ENCODE data around the gene PPFIA1. TPM values are rescaled to one million over a fixed set of nuclear protein-coding genes. Genes with fewer than 3 reads are reported as not detected.
A peak's percentile ranks its signal among the peaks of the same experiment; 100 is the strongest.

PPFIA1 gene
- total RNA-seq, 2 donors from 2014 or later = 105 to 118 TPM

- Mint-ChIP-seq H3K27ac (no peak overlapping the region), H3K9me3 (no peaks in the 10 kb centered on the region), H3K27me3 (ENCODE audit: insufficient read depth) (no peaks in the 10 kb centered on the region), H3K4me3 (no peak overlapping the region), H3K36me3 (ENCODE audit: low read depth) (peaks cover 80% of the 10 kb centered on the region), H3K4me1 (no peaks in the 10 kb centered on the region)
- no peak overlapping the region for H3K9ac ChIP-seq (ENCODE audit: extremely low read depth, low read length, poor library complexity, severe bottlenecking)
- WGBS, 2 experiments (ENCODE audit: insufficient coverage in 1 of 2, insufficient read length in 1 of 2) = 95 to 97% methylated on average over 4 to 12 of the region's 12 CpGs
- no peaks in the 10 kb centered on the region for H3K4me1 ChIP-seq (ENCODE audit: control insufficient read depth, insufficient read depth, low read length)
- H3K27me3 ChIP-seq (ENCODE audit: control insufficient read depth, insufficient read depth, low read length, poor library complexity, severe bottlenecking) = no peaks in the 10 kb centered on the region
- peaks cover 88% of the 10 kb centered on the region for H3K36me3 ChIP-seq (ENCODE audit: control insufficient read depth, insufficient read depth, low read length)
- no peak for TF ChIP-seq CTCF (conservative IDR thresholded peaks at IDR 0.05)
- no peak overlapping the region for H3K4me3 ChIP-seq (ENCODE audit: low read length)
- no peak overlapping the region for H3K27ac ChIP-seq (ENCODE audit: low read depth, low read length)
- no peak for DNase-seq
- no peaks in the 10 kb centered on the region for H3K9me3 ChIP-seq (ENCODE audit: control insufficient read depth, low read length)
These were observed 161.1 kb downstream of the PPFIA1 start for GRCh38 chr11:70431611-70432010.

GRCh38 chr11:70432065-70432464 lies 161.6 kb downstream of the PPFIA1 start:
- Histone ChIP-seq H3K27me3 (ENCODE audit: control insufficient read depth, insufficient read depth, low read length, poor library complexity, severe bottlenecking) (no peaks in the 10 kb centered on the region), H3K4me3 (ENCODE audit: low read length) (no peak overlapping the region), H3K9me3 (ENCODE audit: control insufficient read depth, low read length) (no peaks in the 10 kb centered on the region), H3K27ac (ENCODE audit: low read depth, low read length) (no peak overlapping the region), H3K9ac (ENCODE audit: extremely low read depth, low read length, poor library complexity, severe bottlenecking) (no peak overlapping the region), H3K4me1 (ENCODE audit: control insufficient read depth, insufficient read depth, low read length) (no peaks in the 10 kb centered on the region), H3K36me3 (ENCODE audit: control insufficient read depth, insufficient read depth, low read length) (peaks cover 93% of the 10 kb centered on the region)
- WGBS, 2 experiments (ENCODE audit: insufficient coverage in 1 of 2, insufficient read length in 1 of 2) = 82 to 86% methylated on average over 8 to 14 of the region's 16 CpGs
- DNase-seq = no peak
- H3K27me3 Mint-ChIP-seq (ENCODE audit: insufficient read depth) = no peaks in the 10 kb centered on the region
- H3K4me1 Mint-ChIP-seq = no peaks in the 10 kb centered on the region
- TF ChIP-seq CTCF (conservative IDR thresholded peaks at IDR 0.05) = no peak
- peak overlapping the region; percentile 18 for H3K27ac Mint-ChIP-seq
- H3K4me3 Mint-ChIP-seq = no peak overlapping the region
- H3K9me3 Mint-ChIP-seq = no peaks in the 10 kb centered on the region
- H3K36me3 Mint-ChIP-seq (ENCODE audit: low read depth) = peaks cover 85% of the 10 kb centered on the region

- peak overlapping the region; percentile 18 for H3K27ac Mint-ChIP-seq
- 93 to 94% methylated on average over 12 to 15 of the region's 15 CpGs for WGBS, 2 experiments (ENCODE audit: insufficient coverage in 1 of 2, insufficient read length in 1 of 2)
- no peaks in the 10 kb centered on the region for H3K9me3 Mint-ChIP-seq
- H3K27ac ChIP-seq (ENCODE audit: low read depth, low read length) = no peak overlapping the region
- no peaks in the 10 kb centered on the region for H3K9me3 ChIP-seq (ENCODE audit: control insufficient read depth, low read length)
- H3K36me3 ChIP-seq (ENCODE audit: control insufficient read depth, insufficient read depth, low read length) = peaks cover 93% of the 10 kb centered on the region
- H3K4me1 ChIP-seq (ENCODE audit: control insufficient read depth, insufficient read depth, low read length) = no peaks in the 10 kb centered on the region
- H3K36me3 Mint-ChIP-seq (ENCODE audit: low read depth) = peaks cover 86% of the 10 kb centered on the region
- no peaks in the 10 kb centered on the region for H3K27me3 Mint-ChIP-seq (ENCODE audit: insufficient read depth)
- no peaks in the 10 kb centered on the region for H3K4me1 Mint-ChIP-seq
- H3K4me3 ChIP-seq (ENCODE audit: low read length) = no peak overlapping the region
- H3K27me3 ChIP-seq (ENCODE audit: control insufficient read depth, insufficient read depth, low read length, poor library complexity, severe bottlenecking) = no peaks in the 10 kb centered on the region
- TF ChIP-seq CTCF (conservative IDR thresholded peaks at IDR 0.05) = no peak
- no peak overlapping the region for H3K9ac ChIP-seq (ENCODE audit: extremely low read depth, low read length, poor library complexity, severe bottlenecking)
- no peak overlapping the region for H3K4me3 Mint-ChIP-seq
- no peak for DNase-seq
These were observed 162.1 kb downstream of the PPFIA1 start for GRCh38 chr11:70432580-70432979.
